Endothelial cell of umbilical vein (primary cell): ENCODE results near the gene ARL11.

Source experiments
- EZH2 ChIP-seq: IDR thresholded peaks from 2 replicates; pipeline ENCODE4 v1.6.1; 2012; ENCODE audit warnings: borderline replicate concordance, low read depth, mild to moderate bottlenecking, moderate library complexity, low read length, inconsistent platforms; ENCODE audit not compliant: severe bottlenecking
- POLR2A ChIP-seq: IDR thresholded peaks from 2 replicates; pipeline ENCODE4 v1.6.1; 2012; ENCODE audit warnings: low read depth, mild to moderate bottlenecking, control low read depth, low read length
- POLR2AphosphoS5 ChIP-seq: IDR thresholded peaks from 2 replicates; pipeline ENCODE4 v1.6.1; 2012; ENCODE audit warnings: low read depth, mild to moderate bottlenecking, control low read depth, low read length, moderate library complexity; ENCODE audit not compliant: insufficient read depth
- TF ChIP-seq, protein P1 (sequence below), 2 donors: IDR thresholded peaks; 1 replicate in 1 of 2; 2 replicates in 1 of 2; pipeline ENCODE4 v1.5.1; 2011; ENCODE audit warnings: low read length in 2 of 2, mild to moderate bottlenecking in 2 of 2, moderate library complexity in 2 of 2, control low read depth in 1 of 2, inconsistent platforms in 1 of 2, low read depth in 1 of 2; ENCODE audit not compliant: insufficient read depth in 1 of 2; ENCODE audit errors: extremely low read depth in 1 of 2

DNA sequence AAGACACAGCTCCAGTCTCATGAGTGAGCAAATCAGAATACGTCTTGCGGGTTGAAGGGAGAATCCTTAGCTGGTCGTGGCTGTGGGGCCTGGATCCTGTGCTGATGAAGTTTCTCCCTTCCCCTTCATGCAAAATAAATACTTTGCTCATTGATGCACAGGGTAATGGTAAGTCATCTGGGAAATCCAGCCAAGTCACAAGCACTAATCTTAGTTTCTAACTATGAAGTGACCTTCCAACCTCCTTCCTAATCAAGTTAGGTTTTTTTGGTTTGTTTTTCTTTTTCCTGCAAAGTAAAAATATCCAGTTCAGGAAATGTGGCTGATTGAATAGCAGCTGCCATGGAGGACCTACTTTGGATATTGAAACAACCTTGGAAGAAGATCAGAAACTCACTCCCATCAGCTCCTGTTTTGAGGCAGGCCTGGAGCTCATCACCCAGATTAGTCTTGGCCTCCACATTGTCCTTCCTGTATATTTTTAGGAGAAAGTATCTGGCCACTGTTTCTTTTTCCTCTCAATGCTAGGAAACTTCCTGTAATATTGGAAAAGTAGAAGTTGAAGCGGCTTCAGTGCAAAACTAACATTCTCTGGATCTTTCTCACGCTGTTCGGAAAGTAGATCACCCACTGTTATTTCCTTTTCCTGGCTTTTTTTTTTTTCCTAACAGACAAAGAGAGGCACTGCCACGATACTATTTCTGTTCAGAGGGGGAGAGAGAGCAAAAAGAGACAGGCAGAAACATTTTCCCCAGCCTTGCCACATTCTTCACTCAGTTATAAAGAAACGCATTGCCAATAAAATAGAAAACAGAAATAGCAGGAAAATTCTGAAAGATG, 12.3 kb upstream of the ARL11 start:
- TF ChIP-seq POLR2AphosphoS5, result no peak
- TF ChIP-seq POLR2A, result no peak
- TF ChIP-seq, protein P1, sequence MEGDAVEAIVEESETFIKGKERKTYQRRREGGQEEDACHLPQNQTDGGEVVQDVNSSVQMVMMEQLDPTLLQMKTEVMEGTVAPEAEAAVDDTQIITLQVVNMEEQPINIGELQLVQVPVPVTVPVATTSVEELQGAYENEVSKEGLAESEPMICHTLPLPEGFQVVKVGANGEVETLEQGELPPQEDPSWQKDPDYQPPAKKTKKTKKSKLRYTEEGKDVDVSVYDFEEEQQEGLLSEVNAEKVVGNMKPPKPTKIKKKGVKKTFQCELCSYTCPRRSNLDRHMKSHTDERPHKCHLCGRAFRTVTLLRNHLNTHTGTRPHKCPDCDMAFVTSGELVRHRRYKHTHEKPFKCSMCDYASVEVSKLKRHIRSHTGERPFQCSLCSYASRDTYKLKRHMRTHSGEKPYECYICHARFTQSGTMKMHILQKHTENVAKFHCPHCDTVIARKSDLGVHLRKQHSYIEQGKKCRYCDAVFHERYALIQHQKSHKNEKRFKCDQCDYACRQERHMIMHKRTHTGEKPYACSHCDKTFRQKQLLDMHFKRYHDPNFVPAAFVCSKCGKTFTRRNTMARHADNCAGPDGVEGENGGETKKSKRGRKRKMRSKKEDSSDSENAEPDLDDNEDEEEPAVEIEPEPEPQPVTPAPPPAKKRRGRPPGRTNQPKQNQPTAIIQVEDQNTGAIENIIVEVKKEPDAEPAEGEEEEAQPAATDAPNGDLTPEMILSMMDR (IDR thresholded peaks at IDR 0.05; ENCODE audit: extremely low read depth in 1 of 2, insufficient read depth in 1 of 2, low read depth in 1 of 2, low read length in 2 of 2), result no peak
- TF ChIP-seq EZH2, result no peak
